T-helper 17 cell (primary cell): ENCODE results near the gene SERTAD4. TPM values are rescaled to one million over a fixed set of nuclear protein-coding genes. Genes with fewer than 3 reads are reported as not detected.
"Not testable (repeated sequence)": the region's sequence is repeated elsewhere in the genome, so short reads cannot be mapped to it uniquely, and the experiment has no call there.

Experiments
- ATAC-seq: fragments of 150-1000 bp; cut with Tn5 transposase; 2 replicates; pipeline ENCODE4 v1.10.0; 2021; ENCODE audit warnings: mild to moderate bottlenecking, moderate library complexity
- DNase-seq, 3 donors: peaks; one replicate each; pipeline versions ENCODE4 v3.0.0 to v3.0.0-alpha.2; 2020 to 2021
- H3K9me3 ChIP-seq: one replicate; pipeline ENCODE4 v1.7.0; 2013; ENCODE audit warnings: low read length, mild to moderate bottlenecking; ENCODE audit not compliant: control insufficient read depth, poor library complexity, severe bottlenecking
- H3K27ac Mint-ChIP-seq: one replicate; pipeline ENCODE4 v1.8.0; 2022; ENCODE audit warnings: mild to moderate bottlenecking, moderate library complexity, mixed read lengths
- H3K27me3 Mint-ChIP-seq: one replicate; pipeline ENCODE4 v1.8.0; 2022; ENCODE audit warnings: mixed read lengths
- H3K36me3 Mint-ChIP-seq: one replicate; pipeline ENCODE4 v1.8.0; 2022; ENCODE audit warnings: low read depth, mixed read lengths
- H3K4me1 Mint-ChIP-seq: one replicate; pipeline ENCODE4 v1.8.0; 2022; ENCODE audit warnings: mild to moderate bottlenecking, mixed read lengths
- H3K4me3 Mint-ChIP-seq: one replicate; pipeline ENCODE4 v1.8.0; 2022; ENCODE audit warnings: mild to moderate bottlenecking, moderate library complexity, mixed read lengths
- total RNA-seq, 4 donors: library from RNA in 2 of 4; stranded (reverse) in 2 of 4; gene quantifications; one replicate each; pipeline ENCODE4 v1.2.3 and lab custom pipeline; 2022 to 2026

SERTAD4 gene
- total RNA-seq, 2 donors from 2014 or later, result not detected

GRCh38 chr1:210257698-210258529 is 25.3 kb downstream of the SERTAD4 start:
- H3K9me3 ChIP-seq, result no peaks in the 10 kb centered on the region
- H3K27me3 Mint-ChIP-seq, result peaks cover 61% of the 10 kb centered on the region
- DNase-seq, result no peak
- no peak overlapping the region for H3K27ac Mint-ChIP-seq
- no peak for ATAC-seq
- H3K4me3 Mint-ChIP-seq, result no peak overlapping the region
- peaks cover 6% of the 10 kb centered on the region for H3K4me1 Mint-ChIP-seq
- peaks cover 5% of the 10 kb centered on the region for H3K36me3 Mint-ChIP-seq

GRCh38 chr1:210259561-210259960 is 27.0 kb downstream of the SERTAD4 start:
- Mint-ChIP-seq H3K4me3 (no peak overlapping the region), H3K4me1 (no peaks in the 10 kb centered on the region), H3K27ac (no peak overlapping the region), H3K36me3 (no peaks in the 10 kb centered on the region), H3K27me3 (peaks cover 46% of the 10 kb centered on the region)
- DNase-seq (no peak), ATAC-seq (no peak)
- no peaks in the 10 kb centered on the region for H3K9me3 ChIP-seq

GRCh38 chr1:210260096-210260495 is 27.5 kb downstream of the SERTAD4 start:
- no peak for ATAC-seq
- no peaks in the 10 kb centered on the region for H3K4me1 Mint-ChIP-seq
- no peak overlapping the region for H3K27ac Mint-ChIP-seq
- DNase-seq, result no peak
- no peaks in the 10 kb centered on the region for H3K9me3 ChIP-seq
- H3K27me3 Mint-ChIP-seq, result peaks cover 41% of the 10 kb centered on the region
- no peaks in the 10 kb centered on the region for H3K36me3 Mint-ChIP-seq
- H3K4me3 Mint-ChIP-seq, result no peak overlapping the region

- H3K27ac Mint-ChIP-seq, result no peak overlapping the region
- no peak for DNase-seq
- H3K27me3 Mint-ChIP-seq, result peaks cover 39% of the 10 kb centered on the region
- H3K4me1 Mint-ChIP-seq, result no peaks in the 10 kb centered on the region
- no peaks in the 10 kb centered on the region for H3K9me3 ChIP-seq
- H3K4me3 Mint-ChIP-seq, result no peak overlapping the region
- no peak for ATAC-seq
- H3K36me3 Mint-ChIP-seq, result peaks cover 3% of the 10 kb centered on the region
These were observed 29.7 kb downstream of the SERTAD4 start for GRCh38 chr1:210262167-210262896.

GRCh38 chr1:210262897-210263272 is 30.3 kb downstream of the SERTAD4 start:
- no peak for ATAC-seq
- peaks cover 3% of the 10 kb centered on the region for H3K36me3 Mint-ChIP-seq

GRCh38 chr1:210263963-210264362 is 31.4 kb downstream of the SERTAD4 start:
- H3K4me3 Mint-ChIP-seq, result no peak overlapping the region
- no peak overlapping the region for H3K27ac Mint-ChIP-seq
- no peaks in the 10 kb centered on the region for H3K9me3 ChIP-seq
- no peaks in the 10 kb centered on the region for H3K4me1 Mint-ChIP-seq
- ATAC-seq (no peak), DNase-seq (no peak)
- H3K36me3 Mint-ChIP-seq, result peaks cover 3% of the 10 kb centered on the region
- peaks cover 26% of the 10 kb centered on the region for H3K27me3 Mint-ChIP-seq

More at GRCh38 chr1:210262897-210263272, 30.3 kb downstream of the SERTAD4 start:
- H3K27me3 Mint-ChIP-seq, result peaks cover 35% of the 10 kb centered on the region
- no peaks in the 10 kb centered on the region for H3K9me3 ChIP-seq
- no peaks in the 10 kb centered on the region for H3K4me1 Mint-ChIP-seq
- H3K4me3 Mint-ChIP-seq, result no peak overlapping the region
- H3K27ac Mint-ChIP-seq, result no peak overlapping the region
- DNase-seq, result no peak

GRCh38 chr1:210264496-210265380 is 32.1 kb downstream of the SERTAD4 start:
- H3K27me3 Mint-ChIP-seq, result peaks cover 25% of the 10 kb centered on the region
- H3K27ac Mint-ChIP-seq, result no peak overlapping the region
- no peak overlapping the region for H3K4me3 Mint-ChIP-seq
- H3K4me1 Mint-ChIP-seq, result no peaks in the 10 kb centered on the region
- peaks cover 3% of the 10 kb centered on the region for H3K36me3 Mint-ChIP-seq
- ATAC-seq (no peak), DNase-seq (no peak)
- H3K9me3 ChIP-seq, result no peaks in the 10 kb centered on the region

- not testable (repeated sequence) for ATAC-seq, H3K9me3 ChIP-seq, DNase-seq, H3K4me1 Mint-ChIP-seq, H3K4me3 Mint-ChIP-seq, H3K36me3 Mint-ChIP-seq, H3K27ac Mint-ChIP-seq
- H3K27me3 Mint-ChIP-seq, result peaks cover 26% of the 10 kb centered on the region
These were observed 32.9 kb downstream of the SERTAD4 start for GRCh38 chr1:210265392-210265955.

GRCh38 chr1:210269981-210270380 is 37.4 kb downstream of the SERTAD4 start:
- H3K4me1 Mint-ChIP-seq, result no peaks in the 10 kb centered on the region
- peaks cover 42% of the 10 kb centered on the region for H3K27me3 Mint-ChIP-seq
- peaks cover 3% of the 10 kb centered on the region for H3K36me3 Mint-ChIP-seq
- H3K9me3 ChIP-seq, result no peaks in the 10 kb centered on the region
- DNase-seq (no peak), ATAC-seq (no peak)
- H3K4me3 Mint-ChIP-seq, result no peak overlapping the region
- no peak overlapping the region for H3K27ac Mint-ChIP-seq

- H3K9me3 ChIP-seq, result no peaks in the 10 kb centered on the region
- DNase-seq (no peak), ATAC-seq (no peak)
- Mint-ChIP-seq H3K36me3 (no peaks in the 10 kb centered on the region), H3K27ac (no peak overlapping the region), H3K27me3 (peaks cover 32% of the 10 kb centered on the region), H3K4me1 (no peaks in the 10 kb centered on the region), H3K4me3 (no peak overlapping the region)
These were observed 40.1 kb downstream of the SERTAD4 start for GRCh38 chr1:210272666-210273065.

GRCh38 chr1:210280221-210280620 is 47.6 kb downstream of the SERTAD4 start:
- H3K36me3 Mint-ChIP-seq, result peaks cover 6% of the 10 kb centered on the region
- H3K27me3 Mint-ChIP-seq, result peaks cover 33% of the 10 kb centered on the region
- H3K9me3 ChIP-seq, result peaks cover 11% of the 10 kb centered on the region
- no peak for ATAC-seq
- H3K27ac Mint-ChIP-seq, result no peak overlapping the region
- H3K4me3 Mint-ChIP-seq, result no peak overlapping the region
- H3K4me1 Mint-ChIP-seq, result no peaks in the 10 kb centered on the region
- DNase-seq, result no peak

GRCh38 chr1:210288116-210288515 is 55.5 kb downstream of the SERTAD4 start:
- peaks cover 3% of the 10 kb centered on the region for H3K4me1 Mint-ChIP-seq
- H3K27ac Mint-ChIP-seq, result no peak overlapping the region
- ATAC-seq, result no peak
- no peak for DNase-seq
- peaks cover 5% of the 10 kb centered on the region for H3K36me3 Mint-ChIP-seq
- peaks cover 78% of the 10 kb centered on the region for H3K27me3 Mint-ChIP-seq
- H3K9me3 ChIP-seq, result peaks cover 2% of the 10 kb centered on the region
- H3K4me3 Mint-ChIP-seq, result no peak overlapping the region

GRCh38 chr1:210289248-210289647 is 56.7 kb downstream of the SERTAD4 start:
- H3K36me3 Mint-ChIP-seq, result no peaks in the 10 kb centered on the region
- no peak overlapping the region for H3K4me3 Mint-ChIP-seq
- peaks cover 72% of the 10 kb centered on the region for H3K27me3 Mint-ChIP-seq
- peaks cover 3% of the 10 kb centered on the region for H3K4me1 Mint-ChIP-seq
- no peak overlapping the region for H3K27ac Mint-ChIP-seq
- no peak for DNase-seq
- H3K9me3 ChIP-seq, result peaks cover 2% of the 10 kb centered on the region
- no peak for ATAC-seq
